Adrenal gland (tissue), 12 donors: Measurements from ENCODE around the gene CRYBA4. TPM values are rescaled to one million over a fixed set of nuclear protein-coding genes. Genes with fewer than 3 reads are reported as not detected.

Experiments used
- DNase-seq, 7 donors: peaks; one replicate each; pipeline ENCODE4 v3.0.0-alpha.2; 2019 to 2020
- H3K27ac ChIP-seq, 5 donors: fragments of 200-600 bp; sonication (generic) in 4 of 5; 1 replicate in 3 of 5; 2 replicates in 2 of 5; pipeline versions ENCODE4 v1.5.1 to v1.8.0; 2016 to 2020; ENCODE audit warnings: mild to moderate bottlenecking in 1 of 5
- H3K27me3 ChIP-seq: fragments of 200-600 bp; 2 replicates; pipeline ENCODE4 v1.8.0; 2021
- H3K36me3 ChIP-seq, 2 donors: fragments of 200-600 bp; replicated peaks in 1 of 2; 1 replicate in 1 of 2; 2 replicates in 1 of 2; pipeline versions ENCODE4 v1.5.1 to v1.8.0; 2018 to 2022
- H3K4me1 ChIP-seq, 2 donors: fragments of 200-600 bp; replicated peaks in 1 of 2; 1 replicate in 1 of 2; 2 replicates in 1 of 2; pipeline versions ENCODE4 v1.5.1 to v1.8.0; 2018 to 2021
- H3K4me3 ChIP-seq, 4 donors: fragments of 200-600 bp; sonication (generic) in 3 of 4; one replicate each; pipeline ENCODE4 v1.5.1; 2016 to 2018
- H3K9me3 ChIP-seq, 3 donors: fragments of 200-600 bp; sonication (generic) in 1 of 3; replicated peaks in 1 of 3; 1 replicate in 2 of 3; 2 replicates in 1 of 3; pipeline versions ENCODE4 v1.5.1 to v1.8.0; 2016 to 2021
- POLR2A ChIP-seq, 2 donors: fragments of 450-650 bp; IDR thresholded peaks; one replicate each; pipeline ENCODE4 v1.6.1; 2017; ENCODE audit warnings: antibody characterized with exemption in 2 of 2, mild to moderate bottlenecking in 2 of 2, moderate library complexity in 1 of 2
- whole genome bisulfite sequencing, 4 donors: extraction: QIAGEN DNeasy Blood & Tissue Kit in 2 of 4; methylation state at CpG; one replicate each; pipeline versions ENCODE4 v1.1.5 to v1.1.7; 2013 to 2017; 5-methylcytosine and 5-hydroxymethylcytosine counted together
- intact Hi-C, 2 donors: fragments of 100-400 bp; cut with DNase I; formaldehyde crosslinking; loops; one replicate each; pipeline versions ENCODE4 v1.14.1 to v1.15.0; 2022 to 2023
- polyA plus RNA-seq, 3 donors: library from polyadenylated mRNA; stranded (reverse); fragments of 200-250 nt in 2 of 3; fragments of 350-450 nt in 1 of 3; fragmentation: Illumina TruSeq in 1 of 3; extraction: RNeasy Lipid Tissue Mini Kit (QIAGEN cat#74804) in 1 of 3; gene quantifications; one replicate each; pipeline ENCODE4 v1.2.3, GENCODE V29; 2013 to 2014
- small RNA-seq, 2 donors: library from RNA; depleted of rRNA; stranded (forward); fragments of <200 nt; gene quantifications; one replicate each; pipeline ENCODE3, GENCODE V24; 2016
- total RNA-seq, 9 donors: library from RNA; depleted of rRNA in 4 of 9; stranded (reverse); fragments of >200 nt in 4 of 9; fragments of 120-200 nt in 1 of 9; fragmentation: NEBNext Ultra II Directional in 1 of 9; extraction: Animal tissue kit (Norgen Biotek cat#: 25700) in 1 of 9; gene quantifications; one replicate each; pipeline versions ENCODE4 v1.1.0 to v1.2.4, GENCODE V29; 2013 to 2023
- TF ChIP-seq, protein P1 (sequence below), 6 experiments: fragments of 450-650 bp in 4 of 6; fragments of 200-600 bp in 2 of 6; sonication (generic) in 1 of 6; IDR thresholded peaks; 1 replicate in 5 of 6; 2 replicates in 1 of 6; pipeline versions ENCODE4 v1.5.1 to v1.8.0; 2016 to 2021; ENCODE audit warnings: antibody characterized with exemption in 6 of 6, mild to moderate bottlenecking in 2 of 6, moderate library complexity in 1 of 6
- donor health status: healthy with polysubstance abuse.
- donor health status: Bipolar disorder and iron deficiency.
- donor health status: DM: yes; HTN: yes; CAD: no.
- donor health status: DM: no; HTN: no; CAD: no.
- donor health status: DM: no; HTN: no; CAD: no.
- donor health status: DM: yes; HTN: yes; CAD: no.

Gene CRYBA4
- total and polyA plus RNA-seq, 12 donors: not detected

DNA sequence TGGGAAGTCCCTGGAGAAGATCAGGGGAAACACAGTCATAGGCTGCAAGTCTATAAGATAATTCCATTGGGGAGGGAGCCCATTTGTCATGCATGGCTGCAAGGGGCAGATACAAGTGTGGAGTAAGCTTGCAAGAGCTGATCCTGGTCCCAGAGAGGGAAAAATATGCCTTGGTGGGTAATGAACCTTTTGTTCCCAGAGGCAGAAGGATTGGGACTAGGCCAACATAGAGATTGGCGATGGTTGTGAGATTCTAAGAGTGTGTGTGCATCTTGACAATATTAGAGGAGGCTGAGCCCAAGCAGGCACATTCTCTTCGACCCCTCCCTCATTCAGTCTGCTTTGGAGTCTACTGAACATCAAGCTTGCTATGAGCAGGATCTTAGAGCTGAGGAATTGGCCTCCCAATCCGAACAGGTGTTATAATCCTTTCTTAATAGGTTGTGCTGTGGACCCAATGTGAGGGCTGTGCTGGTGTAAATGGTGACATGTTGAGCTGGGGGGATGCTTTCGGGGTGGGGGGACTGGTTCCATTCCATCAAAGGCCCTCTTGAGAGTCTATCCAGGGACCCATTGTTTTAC lies 54.0 kb downstream of the CRYBA4 start:
- WGBS, 4 donors: 86 to 96% (median 94%) methylated on average over 4 of the region's 4 CpGs
- no peaks in the 10 kb centered on the region for H3K27me3 ChIP-seq
- intact Hi-C loops: no loop called here
- H3K4me3 ChIP-seq: no peak overlapping the region
- no peak overlapping the region for H3K27ac ChIP-seq
- no peak for TF ChIP-seq POLR2A (IDR thresholded peaks at IDR 0.05)
- TF ChIP-seq, protein P1, sequence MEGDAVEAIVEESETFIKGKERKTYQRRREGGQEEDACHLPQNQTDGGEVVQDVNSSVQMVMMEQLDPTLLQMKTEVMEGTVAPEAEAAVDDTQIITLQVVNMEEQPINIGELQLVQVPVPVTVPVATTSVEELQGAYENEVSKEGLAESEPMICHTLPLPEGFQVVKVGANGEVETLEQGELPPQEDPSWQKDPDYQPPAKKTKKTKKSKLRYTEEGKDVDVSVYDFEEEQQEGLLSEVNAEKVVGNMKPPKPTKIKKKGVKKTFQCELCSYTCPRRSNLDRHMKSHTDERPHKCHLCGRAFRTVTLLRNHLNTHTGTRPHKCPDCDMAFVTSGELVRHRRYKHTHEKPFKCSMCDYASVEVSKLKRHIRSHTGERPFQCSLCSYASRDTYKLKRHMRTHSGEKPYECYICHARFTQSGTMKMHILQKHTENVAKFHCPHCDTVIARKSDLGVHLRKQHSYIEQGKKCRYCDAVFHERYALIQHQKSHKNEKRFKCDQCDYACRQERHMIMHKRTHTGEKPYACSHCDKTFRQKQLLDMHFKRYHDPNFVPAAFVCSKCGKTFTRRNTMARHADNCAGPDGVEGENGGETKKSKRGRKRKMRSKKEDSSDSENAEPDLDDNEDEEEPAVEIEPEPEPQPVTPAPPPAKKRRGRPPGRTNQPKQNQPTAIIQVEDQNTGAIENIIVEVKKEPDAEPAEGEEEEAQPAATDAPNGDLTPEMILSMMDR (IDR thresholded peaks at IDR 0.05): no peak
- DNase-seq: no peak
- H3K4me1 ChIP-seq: peaks cover 15 to 25% of the 10 kb centered on the region in 2 donors
- no peaks in the 10 kb centered on the region for H3K9me3 ChIP-seq
- H3K36me3 ChIP-seq: no peaks in the 10 kb centered on the region

DNA sequence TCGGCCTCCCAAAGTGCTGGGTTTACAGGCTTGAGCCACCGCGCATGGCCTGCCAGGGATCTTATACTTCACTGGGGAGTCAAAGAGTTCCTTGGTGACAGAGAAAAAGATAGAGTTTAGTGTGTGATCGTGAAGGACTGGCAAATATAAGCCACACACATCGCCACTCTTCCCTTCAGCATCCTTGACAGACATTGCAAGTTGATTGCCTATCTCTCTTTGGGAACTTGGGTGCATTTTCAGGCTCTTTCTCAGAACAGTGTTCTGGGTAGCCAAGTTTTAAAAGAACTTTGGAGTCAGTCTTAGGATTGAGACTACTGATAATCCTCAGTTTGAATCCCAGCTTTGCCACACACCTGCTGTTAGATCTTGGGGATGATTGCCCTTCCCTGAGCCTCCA lies 55.5 kb downstream of the CRYBA4 start:
- Histone ChIP-seq H3K4me1 (peaks cover 15 to 21% of the 10 kb centered on the region in 2 donors), H3K27me3 (no peaks in the 10 kb centered on the region), H3K36me3 (no peaks in the 10 kb centered on the region), H3K27ac (no peak overlapping the region), H3K9me3 (no peaks in the 10 kb centered on the region), H3K4me3 (no peak overlapping the region)
- 77 to 94% (median 91%) methylated on average over 5 of the region's 5 CpGs for WGBS, 4 donors
- intact Hi-C loops: no loop called here
- TF ChIP-seq, protein P1 (IDR thresholded peaks at IDR 0.05): no peak
- TF ChIP-seq POLR2A (IDR thresholded peaks at IDR 0.05): no peak
- no peak for DNase-seq

DNA sequence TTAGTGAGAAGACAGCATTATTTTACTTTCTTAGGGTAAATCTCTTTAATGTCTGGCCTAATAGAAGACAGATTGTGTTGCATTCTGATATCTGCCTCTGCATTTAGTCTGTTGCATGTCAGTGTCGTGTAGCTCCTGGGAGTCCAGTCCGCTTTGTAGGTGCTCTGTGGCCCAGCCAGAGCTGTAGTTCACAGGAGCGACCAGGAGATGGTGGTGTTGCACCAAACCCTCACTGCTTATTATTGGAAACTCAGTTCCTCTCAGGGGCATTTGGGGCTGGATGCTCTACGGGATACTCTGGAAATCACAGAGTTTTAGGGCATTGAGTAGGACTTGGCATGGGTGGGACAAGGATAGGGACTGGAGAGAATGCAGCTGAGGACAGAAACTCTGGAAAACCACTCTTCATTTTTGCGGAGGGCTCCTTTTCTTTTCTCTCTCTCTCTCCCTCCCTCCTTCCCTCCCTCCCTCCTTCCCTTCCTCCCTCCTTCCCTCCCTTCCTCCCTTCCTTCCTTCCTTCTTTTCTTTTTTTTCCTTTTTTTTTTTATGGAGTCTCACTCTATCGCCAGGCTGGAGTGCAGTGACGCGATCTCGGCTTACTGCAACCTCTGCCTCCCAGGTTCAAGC lies 57.4 kb downstream of the CRYBA4 start:
- peak; percentile 64 to 93 (median 80) for DNase-seq

More for the DNA sequence above, 57.4 kb downstream of the CRYBA4 start:
- no peak overlapping the region for H3K27ac ChIP-seq
- H3K4me3 ChIP-seq: no peak overlapping the region
- peaks cover 6 to 9% of the 10 kb centered on the region in 2 donors for H3K4me1 ChIP-seq
- H3K27me3 ChIP-seq: no peaks in the 10 kb centered on the region
- H3K9me3 ChIP-seq: no peaks in the 10 kb centered on the region
- H3K36me3 ChIP-seq: no peaks in the 10 kb centered on the region
- WGBS, 4 donors: 46 to 49% (median 48%) methylated on average over 9 of the region's 9 CpGs
- intact Hi-C loops: no loop called here
- TF ChIP-seq, protein P1 (IDR thresholded peaks at IDR 0.05): peak; percentile 78 to 95 (median 88)
- no peak for TF ChIP-seq POLR2A (IDR thresholded peaks at IDR 0.05)

Small RNA genes lying within 50 kb of the gene (small RNA-seq; reads per million reads assigned to genes)
- gene RF01874: 0 reads per million in 2 donors

Other genes with a start within 250 kb of the CRYBA4 start
- 1 to 10 TPM in 1 of 9 donors, under 1 TPM in 8; 0.06 to 1.7 (median 0.50) TPM for gene ASPHD2, start 192.7 kb upstream of the CRYBA4 start, total RNA-seq
- gene ASPHD2, start 192.7 kb upstream of the CRYBA4 start, polyA plus RNA-seq: under 1 TPM; 0.17 to 0.84 (median 0.40) TPM
- gene HPS4, start 138.2 kb upstream of the CRYBA4 start, total RNA-seq: 10 to 100 TPM; 23.7 to 38.6 (median 32.4) TPM
- gene HPS4, start 138.2 kb upstream of the CRYBA4 start, polyA plus RNA-seq: 10 to 100 TPM; 19.9 to 38.5 (median 26.0) TPM
- gene SRRD, start 138.1 kb upstream of the CRYBA4 start, total RNA-seq: 100 to 1,000 TPM in 1 of 9 donors, 10 to 100 TPM in 8; 11.8 to 261 (median 17.8) TPM
- gene SRRD, start 138.1 kb upstream of the CRYBA4 start, polyA plus RNA-seq: 10 to 100 TPM; 10.3 to 18.2 (median 10.5) TPM
- gene TFIP11, start 109.5 kb upstream of the CRYBA4 start, total RNA-seq: 10 to 100 TPM; 25.0 to 73.3 (median 38.2) TPM
- 10 to 100 TPM; 28.8 to 38.3 (median 32.2) TPM for gene TFIP11, start 109.5 kb upstream of the CRYBA4 start, polyA plus RNA-seq
- gene TPST2, start 31.8 kb upstream of the CRYBA4 start, total RNA-seq: 100 to 1,000 TPM in 1 of 9 donors, 10 to 100 TPM in 8; 17.6 to 167 (median 69.7) TPM
- 10 to 100 TPM; 15.7 to 21.2 (median 17.7) TPM for gene TPST2, start 31.8 kb upstream of the CRYBA4 start, polyA plus RNA-seq
- 1 to 10 TPM in 7 of 9 donors, under 1 TPM in 2; 0.39 to 2.6 (median 1.9) TPM for gene CRYBB1, start 3.9 kb upstream of the CRYBA4 start, total RNA-seq
- 1 to 10 TPM in 1 of 3 donors, under 1 TPM in 2; 0.55 to 1.4 (median 0.88) TPM for gene CRYBB1, start 3.9 kb upstream of the CRYBA4 start, polyA plus RNA-seq
- 10 to 100 TPM in 2 of 9 donors, 1 to 10 TPM in 5, under 1 TPM in 2; 0.18 to 11.4 (median 1.6) TPM for gene MIAT, start 35.6 kb downstream of the CRYBA4 start, total RNA-seq
- gene MIAT, start 35.6 kb downstream of the CRYBA4 start, polyA plus RNA-seq: 10 to 100 TPM in 1 of 3 donors, 1 to 10 TPM in 2; 4.6 to 23.9 (median 7.0) TPM